DMS 273 treated with DMSO at 0.1 percent for 48 hours (cell line): ENCODE measurements around the gene CLEC2D.
"Not testable (repeated sequence)": the region's sequence is repeated elsewhere in the genome, so short reads cannot be mapped to it uniquely, and the experiment has no call there.

Source experiments
- DNase-seq: peaks from one replicate; lab custom pipeline; 2025; lab: John Stamatoyannopoulos, UW

Gene CLEC2D

GRCh38 chr12:9660046-9660445, 9.5 kb upstream of the CLEC2D start:
- no peak for DNase-seq

GRCh38 chr12:9661720-9662119, 7.8 kb upstream of the CLEC2D start:
- no peak for DNase-seq

- no peak for DNase-seq
Observed at GRCh38 chr12:9662488-9662887, 7.0 kb upstream of the CLEC2D start.

GRCh38 chr12:9667403-9668160, 1.9 kb upstream of the CLEC2D start:
- no peak for DNase-seq

GRCh38 chr12:9668161-9669018, 1.1 kb upstream of the CLEC2D start:
- DNase-seq = no peak

GRCh38 chr12:9669019-9669326, 540 bp upstream of the CLEC2D start:
- no peak for DNase-seq

- DNase-seq = not testable (repeated sequence)
Observed at GRCh38 chr12:9672340-9672739, 2.8 kb downstream of the CLEC2D start.

GRCh38 chr12:9673404-9674225, 4.1 kb downstream of the CLEC2D start:
- DNase-seq = no peak

- no peak for DNase-seq
Observed at GRCh38 chr12:9674226-9674590, 4.7 kb downstream of the CLEC2D start.

- not testable (repeated sequence) for DNase-seq
Observed at GRCh38 chr12:9682508-9682907, 13.0 kb downstream of the CLEC2D start.

- DNase-seq = not testable (repeated sequence)
Observed at GRCh38 chr12:9682949-9683348, 13.4 kb downstream of the CLEC2D start.

GRCh38 chr12:9685366-9685765, 15.9 kb downstream of the CLEC2D start:
- not testable (repeated sequence) for DNase-seq

GRCh38 chr12:9685915-9686314, 16.4 kb downstream of the CLEC2D start:
- DNase-seq = no peak

GRCh38 chr12:9687228-9687627, 17.7 kb downstream of the CLEC2D start:
- no peak for DNase-seq

GRCh38 chr12:9692909-9693308, 23.4 kb downstream of the CLEC2D start:
- DNase-seq = no peak

- DNase-seq = no peak
Observed at GRCh38 chr12:9694241-9694640, 24.7 kb downstream of the CLEC2D start.

- not testable (repeated sequence) for DNase-seq
Observed at GRCh38 chr12:9695150-9695549, 25.6 kb downstream of the CLEC2D start.

GRCh38 chr12:9695661-9696060, 26.1 kb downstream of the CLEC2D start:
- not testable (repeated sequence) for DNase-seq

GRCh38 chr12:9697619-9698018, 28.1 kb downstream of the CLEC2D start:
- DNase-seq = no peak

- DNase-seq = no peak
Observed at GRCh38 chr12:9698681-9699080, 29.2 kb downstream of the CLEC2D start.

- DNase-seq = no peak
Observed at GRCh38 chr12:9699269-9699897, 29.9 kb downstream of the CLEC2D start.
